GM21515 (cell line): ENCODE data around the gene KIN.
"Not testable (repeated sequence)": the region's sequence is repeated elsewhere in the genome, so short reads cannot be mapped to it uniquely, and the experiment has no call there.

ENCODE experiments used
- ATAC-seq: cut with Tn5 transposase; IDR thresholded peaks from one replicate; pipeline ENCODE4 v1.9.1; 2021; ENCODE audit not compliant: unreplicated experiment

Gene KIN

DNA sequence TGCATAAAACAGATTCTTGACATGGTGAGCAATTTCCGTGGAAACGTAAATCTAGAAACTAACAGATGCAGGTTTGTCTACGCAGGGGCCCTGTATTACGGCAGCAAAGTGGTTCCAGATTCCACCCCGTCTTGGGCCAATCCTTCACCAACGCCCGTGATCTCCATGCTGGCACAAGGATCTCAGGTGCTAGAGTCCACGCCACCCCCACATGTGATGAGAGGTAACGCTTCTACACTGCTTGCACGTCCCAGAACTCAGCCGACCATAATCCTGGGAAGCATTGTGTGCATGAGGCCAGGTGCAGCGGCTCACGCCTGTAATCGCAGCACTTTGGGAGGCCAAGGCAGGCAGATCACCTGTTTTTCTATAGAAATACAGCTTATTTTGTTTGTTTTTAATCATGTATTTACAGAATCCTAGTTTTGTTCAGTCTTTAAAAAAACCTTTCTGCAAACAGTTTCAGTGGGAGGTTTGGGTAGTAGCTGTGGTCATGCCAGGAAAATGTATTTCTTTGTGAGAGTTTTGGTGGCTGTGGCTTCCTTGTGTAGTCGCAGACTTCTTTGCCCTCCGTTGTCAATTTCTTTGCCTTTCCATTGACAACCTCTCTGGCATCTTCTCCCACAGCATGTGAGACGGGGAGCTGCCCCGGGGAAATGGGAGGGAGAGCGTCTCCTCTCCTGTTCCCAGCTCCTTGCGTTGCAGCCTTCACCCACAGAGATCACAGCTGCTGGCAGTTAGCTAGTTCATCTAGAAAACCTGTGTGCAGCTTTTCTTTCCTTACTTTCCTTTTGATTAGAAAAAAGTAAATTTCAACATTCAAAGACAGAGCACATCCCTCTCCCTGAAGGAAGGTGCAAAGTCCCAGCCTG, 49.0 kb downstream of the KIN start:
- no peak for ATAC-seq

GRCh38 chr10:7734821-7735220, 53.0 kb downstream of the KIN start:
- ATAC-seq = no peak

DNA sequence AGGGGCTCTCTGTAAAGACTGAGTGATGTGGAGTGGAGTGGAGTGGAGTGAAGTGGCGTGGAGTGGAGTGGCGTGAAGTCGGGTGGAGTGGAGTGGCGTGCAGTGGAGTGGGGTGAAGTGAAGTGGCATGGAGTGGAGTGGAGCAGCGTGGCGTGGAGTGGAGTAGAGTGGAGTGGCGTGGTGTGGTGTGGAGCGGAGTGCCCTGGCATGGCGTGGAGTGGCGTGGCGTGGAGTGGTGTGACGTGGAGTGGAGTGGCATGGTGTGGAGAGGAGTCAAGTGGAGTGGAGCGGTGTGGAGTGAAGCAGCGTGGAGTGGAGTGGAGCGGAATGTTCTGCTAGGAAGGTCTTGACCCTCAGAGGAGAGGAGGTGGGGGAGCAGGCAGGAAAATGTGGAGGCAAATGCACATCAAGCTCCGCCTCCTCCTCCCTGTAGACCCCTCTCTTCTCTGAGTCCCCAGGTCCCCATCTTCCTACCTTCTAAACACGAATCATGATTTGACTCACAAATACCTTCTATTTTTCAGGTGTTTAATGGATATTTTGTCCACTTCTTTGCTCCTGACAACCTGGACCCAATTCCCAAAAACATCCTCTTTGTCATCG, 64.8 kb downstream of the KIN start:
- no peak for ATAC-seq

DNA sequence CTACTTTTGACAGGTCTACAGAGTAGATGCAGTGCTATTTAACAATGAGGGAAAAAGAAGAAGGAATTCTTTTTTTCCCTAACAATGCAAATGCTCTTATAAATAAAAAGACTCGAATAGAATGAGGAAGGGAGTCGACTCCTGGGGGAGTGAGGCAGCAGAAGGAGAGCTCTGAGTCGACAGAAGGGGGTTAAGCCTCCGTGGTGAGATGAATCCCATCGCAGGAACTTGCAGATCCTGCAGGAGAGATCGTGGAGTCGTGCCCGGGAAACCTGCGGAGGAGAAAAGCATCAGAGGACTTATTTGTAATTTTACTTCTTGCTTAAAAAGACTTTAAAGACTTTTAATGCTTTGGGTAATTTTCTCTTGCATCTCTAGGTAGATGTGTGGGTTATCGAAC, 67.3 kb downstream of the KIN start:
- ATAC-seq = no peak

GRCh38 chr10:7718685-7719084, 69.1 kb downstream of the KIN start:
- no peak for ATAC-seq

DNA sequence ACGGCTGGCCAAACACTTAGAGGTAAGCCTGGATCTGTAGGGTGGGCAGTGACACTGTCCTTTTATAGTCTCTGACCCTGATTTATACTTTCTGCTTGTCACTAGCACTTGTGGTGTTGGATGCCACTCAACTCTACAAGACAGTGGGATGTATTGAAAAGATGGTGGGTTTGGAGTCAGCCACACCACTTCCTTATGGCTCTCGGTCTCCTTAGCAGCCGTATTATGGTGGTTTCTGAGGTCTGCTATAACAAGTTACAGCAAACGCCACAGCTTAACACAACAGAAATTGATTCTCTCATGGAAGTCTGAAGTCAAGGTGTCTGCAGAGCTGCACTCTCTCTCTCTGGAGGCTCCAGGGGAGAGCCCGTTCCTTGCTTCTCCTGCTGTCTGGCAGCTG, 70.0 kb downstream of the KIN start:
- ATAC-seq = no peak

- ATAC-seq = no peak
Measured at GRCh38 chr10:7715515-7715914, 72.3 kb downstream of the KIN start.

GRCh38 chr10:7711075-7711474, 76.7 kb downstream of the KIN start:
- not testable (repeated sequence) for ATAC-seq

DNA sequence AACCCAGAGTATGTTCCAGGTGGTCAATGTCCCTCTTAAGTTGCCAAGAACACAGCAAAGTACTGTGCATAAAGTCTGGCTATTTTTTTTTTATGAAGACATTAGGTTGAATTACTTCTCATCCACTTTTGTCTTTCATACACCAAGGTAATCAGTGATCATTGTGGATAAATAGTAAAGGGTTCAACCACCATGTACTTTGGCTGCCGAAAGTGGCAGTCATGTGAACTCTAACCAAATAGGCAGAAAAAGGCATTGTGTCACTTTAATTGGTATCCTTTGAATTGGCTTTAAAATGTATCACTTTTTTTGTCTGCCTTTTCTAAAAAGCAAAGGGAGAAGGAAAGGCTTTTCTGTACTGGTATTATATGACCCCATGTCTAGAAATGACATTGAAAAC, 77.3 kb downstream of the KIN start:
- no peak for ATAC-seq

DNA sequence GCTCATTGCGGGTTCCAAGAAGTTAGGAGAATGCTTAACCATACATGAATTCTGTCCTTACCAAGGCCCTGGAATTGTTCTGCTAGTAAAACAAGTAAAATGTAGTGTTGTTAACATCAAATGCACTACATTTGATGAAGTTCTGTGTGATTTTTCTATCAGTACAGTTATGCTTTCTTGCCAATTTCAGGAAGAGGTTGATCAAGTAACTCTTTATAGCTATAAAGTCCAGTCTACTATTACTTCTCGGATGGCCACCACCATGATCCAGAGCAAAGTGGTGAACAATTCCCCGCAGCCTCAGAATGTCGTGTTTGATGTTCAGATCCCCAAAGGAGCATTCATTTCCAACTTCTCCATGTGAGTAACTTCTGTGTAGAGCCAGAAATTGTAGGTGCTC, 79.0 kb downstream of the KIN start:
- no peak for ATAC-seq

GRCh38 chr10:7707858-7708622, 79.8 kb downstream of the KIN start:
- ATAC-seq = no peak

GRCh38 chr10:7707102-7707501, 80.7 kb downstream of the KIN start:
- no peak for ATAC-seq

DNA sequence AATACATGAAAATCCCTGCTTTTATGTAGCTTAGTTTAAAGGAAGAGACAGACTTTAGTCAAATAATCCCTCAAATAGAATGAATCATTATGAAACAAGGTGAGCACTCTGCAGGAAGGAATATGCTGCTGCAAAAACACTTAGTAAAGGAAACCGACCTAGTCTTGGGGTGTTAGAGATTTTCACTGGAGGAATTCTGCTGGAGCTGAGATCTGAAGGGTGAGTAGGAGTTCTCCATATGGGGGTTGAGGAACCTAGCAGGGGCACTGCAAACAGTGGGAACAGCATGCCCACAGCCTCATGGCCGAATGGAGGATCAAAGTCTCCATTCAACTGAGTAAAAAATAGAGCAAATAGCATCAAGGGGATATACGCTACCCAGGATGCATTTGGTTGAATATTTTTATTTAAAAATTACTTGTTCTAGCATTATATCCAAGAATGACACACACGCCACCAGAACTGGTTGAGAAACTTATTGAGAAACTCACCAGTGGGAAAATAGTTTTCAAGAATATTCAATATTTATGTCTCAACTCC, 81.2 kb downstream of the KIN start:
- ATAC-seq = no peak

DNA sequence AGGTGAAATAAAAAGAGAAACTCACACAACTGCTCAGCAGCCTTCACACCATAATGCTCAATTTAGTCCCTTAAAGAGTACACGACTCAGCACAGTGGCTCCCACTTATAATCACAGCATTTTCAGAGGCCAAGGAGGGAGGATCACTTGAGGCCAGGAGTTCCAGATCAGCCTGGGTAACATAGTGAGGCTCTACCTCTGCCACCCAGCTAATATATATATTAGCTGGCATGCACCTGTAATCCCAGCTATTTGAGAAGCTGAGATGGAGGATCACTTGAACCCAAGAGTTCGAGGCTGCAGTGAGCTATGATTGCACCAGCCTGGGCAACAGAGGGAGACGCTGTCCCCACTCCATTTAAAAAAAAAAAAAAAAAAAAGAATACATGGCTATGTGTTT, 82.5 kb downstream of the KIN start:
- ATAC-seq = no peak

DNA sequence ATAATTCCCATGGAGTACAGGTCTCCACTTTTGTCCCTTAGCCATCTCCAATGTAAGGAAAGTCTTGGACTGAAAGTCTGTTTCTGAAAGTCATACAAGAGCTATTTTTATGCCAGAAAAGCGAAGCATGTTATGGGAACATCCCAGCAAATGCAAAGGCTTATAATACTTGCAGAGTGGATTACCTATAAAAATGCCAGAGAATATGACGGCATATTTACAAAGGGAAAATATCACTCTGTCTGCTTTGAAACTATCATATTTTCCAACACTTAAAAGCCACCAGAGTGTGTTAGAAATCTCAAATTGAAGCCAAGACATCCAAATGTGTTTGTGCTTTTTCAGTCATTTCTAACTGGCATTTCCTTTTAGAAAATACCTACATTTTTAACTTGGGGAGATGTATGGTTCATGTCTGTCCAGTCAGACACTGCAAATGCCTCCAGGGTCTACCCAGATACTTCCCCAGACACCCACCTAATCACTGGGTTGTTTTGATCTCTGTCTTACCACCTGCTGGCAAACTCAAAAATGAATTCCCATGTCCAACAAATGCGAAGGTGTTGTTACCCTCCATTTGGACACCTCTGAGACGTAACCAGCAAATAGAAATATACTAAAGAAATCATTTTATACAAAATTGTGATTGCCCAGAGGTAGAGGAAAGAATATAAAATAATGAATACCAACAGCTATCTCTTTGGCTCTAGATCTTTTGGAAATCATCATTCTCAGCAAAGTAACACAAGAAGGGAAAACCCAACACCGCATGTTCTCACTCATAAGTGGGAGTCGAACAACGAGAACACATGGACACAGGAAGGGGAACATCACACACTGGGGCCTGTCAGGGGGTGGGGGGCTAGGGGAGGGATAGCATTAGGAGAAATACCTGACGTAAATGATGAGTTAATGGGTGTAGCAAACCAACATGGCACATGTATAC, 83.4 kb downstream of the KIN start:
- ATAC-seq = no peak

DNA sequence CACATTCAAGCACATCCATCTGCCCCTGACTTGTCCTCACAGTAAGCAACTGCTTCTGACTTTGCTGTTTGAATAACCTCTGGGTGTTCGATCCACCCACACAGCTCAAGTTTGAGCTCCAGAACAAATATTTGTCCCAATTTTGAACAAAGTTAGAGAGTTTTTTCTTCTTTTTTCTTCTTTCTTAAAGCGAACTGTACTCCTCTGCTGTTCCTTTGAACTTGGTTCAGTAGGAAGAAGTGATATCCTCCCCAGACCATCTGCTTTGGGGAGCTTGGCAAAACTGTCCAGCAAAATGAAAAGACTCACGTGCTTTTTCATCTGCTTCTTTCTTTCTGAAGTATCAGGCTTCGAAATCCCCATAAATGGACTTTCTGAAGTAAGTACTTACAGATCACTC, 84.7 kb downstream of the KIN start, which contains the start of gene ITIH2:
ITIH2 (plus strand) TSS at position 177 of the 400 bp plus-strand sequence; CDS start at position 296, 119 bp downstream.
- ATAC-seq = no peak

GRCh38 chr10:7702288-7702812, 85.4 kb downstream of the KIN start:
- ATAC-seq = no peak

GRCh38 chr10:7701158-7701742, 86.5 kb downstream of the KIN start:
- ATAC-seq = no peak
